Osteocyte (in vitro differentiated cells): ENCODE results near the gene ARHGAP22. TPM values are rescaled to one million over a fixed set of nuclear protein-coding genes. Genes with fewer than 3 reads are reported as not detected.

Experiments
- DNase-seq: peaks from one replicate; pipeline ENCODE4 v3.0.0; 2021; ENCODE audit warnings: mixed read lengths; ENCODE audit not compliant: unreplicated experiment; ENCODE audit errors: extremely low spot score
- H3K27ac Mint-ChIP-seq: one replicate; pipeline ENCODE4 v1.8.0; 2021; ENCODE audit warnings: mild to moderate bottlenecking, mixed read lengths; ENCODE audit not compliant: unreplicated experiment
- H3K27me3 Mint-ChIP-seq: one replicate; pipeline ENCODE4 v1.8.0; 2021; ENCODE audit warnings: mixed read lengths; ENCODE audit not compliant: unreplicated experiment
- H3K36me3 Mint-ChIP-seq: one replicate; pipeline ENCODE4 v1.8.0; 2021; ENCODE audit warnings: mixed read lengths; ENCODE audit not compliant: unreplicated experiment
- H3K4me1 Mint-ChIP-seq: one replicate; pipeline ENCODE4 v1.8.0; 2021; ENCODE audit warnings: mixed read lengths; ENCODE audit not compliant: unreplicated experiment
- H3K4me3 Mint-ChIP-seq: one replicate; pipeline ENCODE4 v1.8.0; 2021; ENCODE audit warnings: mild to moderate bottlenecking, moderate library complexity, mixed read lengths; ENCODE audit not compliant: unreplicated experiment
- H3K9me3 Mint-ChIP-seq: one replicate; pipeline ENCODE4 v1.8.0; 2021; ENCODE audit warnings: mixed read lengths; ENCODE audit not compliant: unreplicated experiment
- CTCF ChIP-seq: fragments of 200-600 bp; sonication (generic); IDR thresholded peaks from 2 replicates; pipeline ENCODE4 v1.5.0; 2021; ENCODE audit warnings: antibody characterized with exemption, mild to moderate bottlenecking, moderate library complexity
- total RNA-seq: library from RNA; stranded (reverse); gene quantifications from 2 replicates; pipeline ENCODE4 v1.2.1, GENCODE V29; 2021

The ARHGAP22 gene
- total RNA-seq, 1 donor from 2014 or later: 0.64 TPM

DNA sequence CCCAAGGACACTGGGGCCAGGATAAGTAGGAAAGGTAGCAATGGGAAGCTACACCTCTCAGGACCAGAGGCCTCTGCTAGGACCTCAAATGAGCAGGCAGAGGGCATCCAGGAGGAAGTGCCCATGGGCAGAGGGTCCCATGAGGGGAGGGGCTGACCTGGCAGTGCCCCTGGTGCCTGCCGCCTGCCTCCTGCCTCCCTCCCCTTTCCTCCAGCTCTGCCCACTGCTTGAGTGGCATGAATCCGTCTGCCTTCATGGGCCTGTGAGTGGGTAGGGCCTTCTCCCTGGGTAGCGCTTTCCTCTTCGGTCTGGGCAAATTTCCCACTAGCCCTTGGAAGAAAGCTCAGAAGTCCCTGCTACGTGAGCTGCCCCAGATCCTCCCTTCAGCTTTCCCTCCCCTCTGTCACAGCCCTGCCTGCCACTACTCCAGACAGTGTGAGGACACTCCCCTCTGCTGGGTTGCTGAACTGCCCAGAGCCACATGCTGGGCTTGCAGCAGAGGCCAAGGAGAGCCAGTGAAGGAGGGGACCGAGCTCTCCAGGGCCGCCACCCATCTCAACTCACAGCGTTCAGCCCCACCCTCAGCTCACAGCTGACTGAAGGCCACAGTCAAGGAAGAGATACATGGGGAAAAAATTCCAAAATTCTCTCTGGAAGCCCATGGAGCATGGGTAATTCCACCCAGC lies 141.4 kb downstream of the ARHGAP22 start:
- Mint-ChIP-seq H3K9me3 (no peaks in the 10 kb centered on the region), H3K36me3 (no peaks in the 10 kb centered on the region), H3K4me1 (peaks cover 10% of the 10 kb centered on the region), H3K27ac (peak overlapping the region; percentile 32), H3K4me3 (no peak overlapping the region), H3K27me3 (no peaks in the 10 kb centered on the region)
- peak; percentile 84 for DNase-seq
- TF ChIP-seq CTCF: peak; percentile 37

GRCh38 chr10:48462482-48463020 lies 142.3 kb downstream of the ARHGAP22 start:
- H3K27me3 Mint-ChIP-seq: no peaks in the 10 kb centered on the region
- H3K27ac Mint-ChIP-seq: no peak overlapping the region
- H3K9me3 Mint-ChIP-seq: no peaks in the 10 kb centered on the region
- H3K4me1 Mint-ChIP-seq: peaks cover 10% of the 10 kb centered on the region
- DNase-seq: peak; percentile 69
- H3K36me3 Mint-ChIP-seq: no peaks in the 10 kb centered on the region
- no peak for TF ChIP-seq CTCF
- H3K4me3 Mint-ChIP-seq: no peak overlapping the region

GRCh38 chr10:48461623-48462481 lies 143.0 kb downstream of the ARHGAP22 start:
- no peaks in the 10 kb centered on the region for H3K9me3 Mint-ChIP-seq
- H3K27ac Mint-ChIP-seq: no peak overlapping the region
- no peak overlapping the region for H3K4me3 Mint-ChIP-seq
- TF ChIP-seq CTCF: no peak
- H3K36me3 Mint-ChIP-seq: no peaks in the 10 kb centered on the region
- DNase-seq: peak; percentile 62
- no peaks in the 10 kb centered on the region for H3K27me3 Mint-ChIP-seq
- H3K4me1 Mint-ChIP-seq: peaks cover 11% of the 10 kb centered on the region

GRCh38 chr10:48460182-48460581 lies 144.7 kb downstream of the ARHGAP22 start:
- DNase-seq: no peak
- H3K4me3 Mint-ChIP-seq: no peak overlapping the region
- no peak for TF ChIP-seq CTCF
- H3K9me3 Mint-ChIP-seq: no peaks in the 10 kb centered on the region
- H3K36me3 Mint-ChIP-seq: no peaks in the 10 kb centered on the region
- no peaks in the 10 kb centered on the region for H3K27me3 Mint-ChIP-seq
- no peak overlapping the region for H3K27ac Mint-ChIP-seq
- H3K4me1 Mint-ChIP-seq: peaks cover 15% of the 10 kb centered on the region
